Coronary artery (tissue), 2 donors: ENCODE measurements around the gene SIRPA.
"Not testable (repeated sequence)": the region's sequence is repeated elsewhere in the genome, so short reads cannot be mapped to it uniquely, and the experiment has no call there.

Experiments
- DNase-seq: peaks from one replicate; pipeline ENCODE4 v3.0.0-alpha.2; 2017; ENCODE audit warnings: low spot score
- H3K27ac ChIP-seq, 2 donors: fragments of 200-600 bp; sonication (generic); one replicate each; pipeline ENCODE4 v1.5.1; 2016 to 2019
- H3K4me3 ChIP-seq: fragments of 200-600 bp; sonication (generic); 2 replicates; pipeline ENCODE4 v1.5.1; 2016; ENCODE audit warnings: mild to moderate bottlenecking, moderate library complexity
- TF ChIP-seq, protein P1 (sequence below): fragments of 200-600 bp; sonication (generic); IDR thresholded peaks from one replicate; pipeline ENCODE4 v1.5.1; 2019; ENCODE audit warnings: antibody characterized with exemption

SIRPA gene

GRCh38 chr20:1912053-1912452 lies 16.8 kb downstream of the SIRPA start:
- Histone ChIP-seq H3K27ac (no peak overlapping the region), H3K4me3 (no peak overlapping the region)
- DNase-seq = no peak
- TF ChIP-seq, protein P1, sequence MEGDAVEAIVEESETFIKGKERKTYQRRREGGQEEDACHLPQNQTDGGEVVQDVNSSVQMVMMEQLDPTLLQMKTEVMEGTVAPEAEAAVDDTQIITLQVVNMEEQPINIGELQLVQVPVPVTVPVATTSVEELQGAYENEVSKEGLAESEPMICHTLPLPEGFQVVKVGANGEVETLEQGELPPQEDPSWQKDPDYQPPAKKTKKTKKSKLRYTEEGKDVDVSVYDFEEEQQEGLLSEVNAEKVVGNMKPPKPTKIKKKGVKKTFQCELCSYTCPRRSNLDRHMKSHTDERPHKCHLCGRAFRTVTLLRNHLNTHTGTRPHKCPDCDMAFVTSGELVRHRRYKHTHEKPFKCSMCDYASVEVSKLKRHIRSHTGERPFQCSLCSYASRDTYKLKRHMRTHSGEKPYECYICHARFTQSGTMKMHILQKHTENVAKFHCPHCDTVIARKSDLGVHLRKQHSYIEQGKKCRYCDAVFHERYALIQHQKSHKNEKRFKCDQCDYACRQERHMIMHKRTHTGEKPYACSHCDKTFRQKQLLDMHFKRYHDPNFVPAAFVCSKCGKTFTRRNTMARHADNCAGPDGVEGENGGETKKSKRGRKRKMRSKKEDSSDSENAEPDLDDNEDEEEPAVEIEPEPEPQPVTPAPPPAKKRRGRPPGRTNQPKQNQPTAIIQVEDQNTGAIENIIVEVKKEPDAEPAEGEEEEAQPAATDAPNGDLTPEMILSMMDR = no peak

- TF ChIP-seq, protein P1 = no peak
- H3K27ac ChIP-seq = no peak overlapping the region
- no peak for DNase-seq
- H3K4me3 ChIP-seq = no peak overlapping the region
Measured at GRCh38 chr20:1912646-1913045, 17.4 kb downstream of the SIRPA start.

DNA sequence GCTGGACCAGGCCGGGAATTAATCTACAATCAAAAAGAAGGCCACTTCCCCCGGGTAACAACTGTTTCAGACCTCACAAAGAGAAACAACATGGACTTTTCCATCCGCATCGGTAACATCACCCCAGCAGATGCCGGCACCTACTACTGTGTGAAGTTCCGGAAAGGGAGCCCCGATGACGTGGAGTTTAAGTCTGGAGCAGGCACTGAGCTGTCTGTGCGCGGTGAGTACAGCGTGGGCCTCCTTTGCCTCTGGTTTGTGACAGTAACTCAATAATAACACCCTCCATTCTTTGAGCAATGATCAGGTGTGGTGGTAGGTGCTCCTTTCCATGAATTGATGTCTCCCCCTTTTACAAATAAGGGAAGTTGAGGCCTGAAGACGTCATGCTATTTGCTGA lies 20.0 kb downstream of the SIRPA start:
- H3K27ac ChIP-seq, DNase-seq, H3K4me3 ChIP-seq: not testable (repeated sequence)

GRCh38 chr20:1915725-1916124 lies 20.5 kb downstream of the SIRPA start:
- H3K27ac ChIP-seq = no peak overlapping the region
- no peak for DNase-seq
- TF ChIP-seq, protein P1 = no peak
- no peak overlapping the region for H3K4me3 ChIP-seq

DNA sequence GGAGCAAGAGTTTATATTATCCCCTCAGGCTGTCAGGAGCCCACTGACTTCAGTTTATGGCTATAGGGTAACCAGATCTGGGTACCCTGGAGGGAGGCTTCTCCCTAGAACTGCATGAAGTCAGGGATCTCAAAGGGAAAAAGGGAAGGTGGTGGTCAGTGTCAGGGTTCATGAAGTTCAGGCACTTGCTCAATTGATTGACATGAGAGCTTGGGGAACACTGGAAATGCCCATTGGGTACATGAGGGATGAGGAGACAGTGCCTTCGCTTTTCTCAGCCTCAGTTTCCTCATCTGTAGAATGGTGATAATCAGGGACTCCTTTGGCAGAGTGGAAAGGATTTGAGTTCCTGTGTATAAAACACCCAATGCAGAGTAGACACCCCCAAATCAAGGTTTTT lies 22.6 kb downstream of the SIRPA start:
- TF ChIP-seq, protein P1 = no peak
- H3K27ac ChIP-seq = no peak overlapping the region
- no peak overlapping the region for H3K4me3 ChIP-seq
- no peak for DNase-seq

- TF ChIP-seq, protein P1 = no peak
- no peak overlapping the region for H3K27ac ChIP-seq
- H3K4me3 ChIP-seq = no peak overlapping the region
- no peak for DNase-seq
Measured at GRCh38 chr20:1918491-1919165, 23.4 kb downstream of the SIRPA start.

DNA sequence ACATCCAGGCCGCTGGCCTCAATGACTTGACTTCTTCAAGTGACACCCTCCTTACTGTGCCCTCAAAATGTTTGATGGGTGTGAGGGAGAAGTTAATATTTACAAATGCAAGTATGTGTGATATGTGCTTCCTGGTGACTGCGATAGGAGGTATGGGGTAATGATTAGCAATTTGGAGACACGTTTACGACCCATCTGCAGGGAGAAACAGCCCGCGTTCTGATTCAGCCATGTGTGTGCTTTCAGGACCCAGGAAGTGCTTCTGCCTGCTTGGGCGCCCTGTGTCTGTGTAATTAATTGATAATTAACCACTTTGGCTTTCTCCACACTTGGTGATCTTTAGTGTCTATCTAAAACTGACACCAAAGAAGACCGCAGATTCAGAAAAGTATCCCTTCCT lies 25.0 kb downstream of the SIRPA start:
- Histone ChIP-seq H3K4me3 (no peak overlapping the region), H3K27ac (no peak overlapping the region)
- TF ChIP-seq, protein P1 = no peak
- DNase-seq = no peak
